GM23338 (cell line): ENCODE measurements around the gene CHST15. TPM values are rescaled to one million over a fixed set of nuclear protein-coding genes. Genes with fewer than 3 reads are reported as not detected.

Experiments used
- ATAC-seq: fragments of 200-7000 bp; cut with Tn5 transposase; 3 replicates; pipeline ENCODE4 v1.9.1; 2020
- DNase-seq: peaks from one replicate; pipeline ENCODE4 v3.0.0-alpha.2; 2015; ENCODE audit warnings: low spot score
- H2AFZ ChIP-seq: fragments of 200-600 bp; sonication (generic); 2 replicates; pipeline ENCODE4 v1.8.0; 2016; ENCODE audit warnings: antibody characterized with exemption, mild to moderate bottlenecking, moderate library complexity
- H3F3A ChIP-seq: fragments of 200-600 bp; sonication (generic); replicated peaks from 2 replicates; pipeline ENCODE4 v1.8.0; 2017; ENCODE audit warnings: antibody characterized with exemption, mixed run types, low read depth
- H3K27ac ChIP-seq: fragments of 200-600 bp; sonication (generic); 2 replicates; pipeline ENCODE4 v1.6.1; 2016; ENCODE audit warnings: low read depth
- H3K27me3 ChIP-seq: fragments of 200-600 bp; sonication (generic); 2 replicates; pipeline ENCODE4 v1.8.0; 2016; ENCODE audit warnings: mild to moderate bottlenecking, mixed run types, moderate library complexity; ENCODE audit not compliant: insufficient read depth
- H3K36me3 ChIP-seq: fragments of 200-600 bp; sonication (generic); 2 replicates; pipeline ENCODE4 v1.8.0; 2016; ENCODE audit warnings: mild to moderate bottlenecking; ENCODE audit not compliant: insufficient read depth
- H3K4me1 ChIP-seq: fragments of 200-600 bp; sonication (generic); 2 replicates; pipeline ENCODE4 v1.8.0; 2016; ENCODE audit warnings: mild to moderate bottlenecking, moderate library complexity; ENCODE audit not compliant: insufficient read depth
- H3K4me2 ChIP-seq: fragments of 200-600 bp; sonication (generic); 2 replicates; pipeline ENCODE4 v1.7.1; 2017; ENCODE audit warnings: mixed run types
- H3K4me3 ChIP-seq: fragments of 200-600 bp; sonication (generic); 2 replicates; pipeline ENCODE4 v1.6.1; 2016; ENCODE audit warnings: mixed run types
- H3K79me2 ChIP-seq: fragments of 200-600 bp; sonication (generic); replicated peaks from 2 replicates; pipeline ENCODE4 v1.8.0; 2017; ENCODE audit warnings: mild to moderate bottlenecking; ENCODE audit not compliant: insufficient read depth
- H3K9me2 ChIP-seq: fragments of 200-600 bp; sonication (generic); 2 replicates; pipeline ENCODE4 v1.8.0; 2017; ENCODE audit not compliant: insufficient read depth
- H4K20me1 ChIP-seq: fragments of 200-600 bp; sonication (generic); replicated peaks from 2 replicates; pipeline ENCODE4 v1.8.0; 2017; ENCODE audit warnings: mild to moderate bottlenecking; ENCODE audit not compliant: insufficient read depth
- H3K27ac Mint-ChIP-seq: 2 replicates; pipeline ENCODE4 v1.8.0; 2020; ENCODE audit warnings: inconsistent platforms, mild to moderate bottlenecking, moderate library complexity, mixed read lengths
- H3K27me3 Mint-ChIP-seq: 3 replicates; pipeline ENCODE4 v1.8.0; 2022; ENCODE audit warnings: low read depth, mild to moderate bottlenecking, moderate library complexity, mixed read lengths, inconsistent platforms; ENCODE audit not compliant: insufficient read depth, poor library complexity
- H3K36me3 Mint-ChIP-seq: 3 replicates; pipeline ENCODE4 v1.8.0; 2021; ENCODE audit warnings: low read depth, mild to moderate bottlenecking, inconsistent platforms, moderate library complexity, mixed read lengths
- H3K4me1 Mint-ChIP-seq: 3 replicates; pipeline ENCODE4 v1.8.0; 2020; ENCODE audit warnings: mild to moderate bottlenecking, inconsistent platforms, mixed read lengths
- H3K4me3 Mint-ChIP-seq: 3 replicates; pipeline ENCODE4 v1.8.0; 2021; ENCODE audit warnings: moderate library complexity, mild to moderate bottlenecking, inconsistent platforms, mixed read lengths
- H3K9me3 Mint-ChIP-seq: 3 replicates; pipeline ENCODE4 v1.8.0; 2020; ENCODE audit warnings: moderate library complexity, mild to moderate bottlenecking, inconsistent platforms, mixed read lengths
- EZH2 ChIP-seq: fragments of 200-600 bp; sonication (generic); IDR thresholded peaks from one replicate; pipeline ENCODE4 v1.8.0; 2017; ENCODE audit warnings: antibody characterized with exemption, mild to moderate bottlenecking, low read depth; ENCODE audit not compliant: unreplicated experiment
- EZH2phosphoT487 ChIP-seq: fragments of 200-600 bp; sonication (generic); IDR thresholded peaks from one replicate; pipeline ENCODE4 v1.8.1; 2018; ENCODE audit warnings: antibody characterized with exemption; ENCODE audit not compliant: unreplicated experiment
- NANOG ChIP-seq: IDR thresholded peaks from 2 replicates; pipeline ENCODE4 v1.6.1; 2016; ENCODE audit warnings: antibody characterized with exemption, borderline replicate concordance
- REST ChIP-seq: IDR thresholded peaks from one replicate; pipeline ENCODE4 v1.6.1; 2018; ENCODE audit warnings: antibody characterized with exemption; ENCODE audit not compliant: unreplicated experiment
- polyA plus RNA-seq: library from polyadenylated mRNA; unstranded; fragments of >200 nt; fragmentation: Nextera tagmentation; extraction: Ambion mirVana; gene quantifications from 2 replicates; pipeline ENCODE4 v1.2.1, GENCODE V29; 2016
- total RNA-seq: library from RNA; depleted of rRNA; stranded (reverse); fragments of >200 nt; shearing (Covaris generic); gene quantifications from 2 replicates; pipeline ENCODE4 v1.2.3, GENCODE V29; 2014
- TF ChIP-seq, protein P1 (sequence below): fragments of 250-450 bp; sonication (Bioruptor Pico); IDR thresholded peaks from 2 replicates; pipeline ENCODE4 v1.5.0; 2020; ENCODE audit warnings: mild to moderate bottlenecking, moderate library complexity

Gene CHST15
- total and polyA plus RNA-seq, 2 experiments from 2014 or later, result 2.6 to 11.2 TPM

DNA sequence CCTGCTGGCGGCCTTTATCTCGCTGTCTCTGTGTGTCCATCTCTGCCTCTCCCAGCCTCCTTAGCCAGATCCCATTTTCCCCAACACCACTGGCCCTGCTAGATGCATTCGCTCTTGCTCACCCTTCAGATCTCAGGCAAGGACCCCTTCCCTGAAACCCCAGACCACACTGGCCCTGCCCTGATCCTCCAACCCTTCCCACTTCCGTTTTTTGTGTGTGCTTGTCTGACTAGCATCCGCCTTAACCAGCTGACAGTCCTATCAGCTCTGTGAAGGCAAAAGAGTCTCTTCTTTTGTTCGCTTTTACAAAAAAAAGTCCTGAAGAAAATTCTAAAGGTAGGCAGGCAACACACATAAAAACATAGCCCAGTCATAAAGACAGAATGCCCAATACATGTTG is 28.7 kb downstream of the CHST15 start:
- no peaks in the 10 kb centered on the region for H3K27me3 ChIP-seq
- H4K20me1 ChIP-seq, result no peaks in the 10 kb centered on the region
- no peak overlapping the region for H3K4me3 Mint-ChIP-seq
- H3K27ac Mint-ChIP-seq, result peak overlapping the region; percentile 49
- no peak overlapping the region for H3K4me3 ChIP-seq
- H3K27ac ChIP-seq, result 0 out of 2 replicates have a peak overlapping the region, but pooled peaks have one; percentile 70
- peaks cover 52% of the 10 kb centered on the region for H3K4me1 Mint-ChIP-seq
- no peaks in the 10 kb centered on the region for H3K36me3 Mint-ChIP-seq
- no peak overlapping the region for H2AFZ ChIP-seq
- peaks cover 30% of the 10 kb centered on the region for H3K4me1 ChIP-seq
- no peaks in the 10 kb centered on the region for H3K36me3 ChIP-seq
- H3K9me3 Mint-ChIP-seq, result no peaks in the 10 kb centered on the region
- H3K9me2 ChIP-seq, result no peaks in the 10 kb centered on the region
- H3K27me3 Mint-ChIP-seq, result peaks cover 12% of the 10 kb centered on the region
- H3K79me2 ChIP-seq, result no peaks in the 10 kb centered on the region
- DNase-seq, result no peak
- ATAC-seq, result no peak
- peak overlapping the region; percentile 63 for H3K4me2 ChIP-seq
- TF ChIP-seq EZH2 (no peak), NANOG (no peak), REST (no peak), EZH2phosphoT487 (no peak)
- TF ChIP-seq, protein P1, sequence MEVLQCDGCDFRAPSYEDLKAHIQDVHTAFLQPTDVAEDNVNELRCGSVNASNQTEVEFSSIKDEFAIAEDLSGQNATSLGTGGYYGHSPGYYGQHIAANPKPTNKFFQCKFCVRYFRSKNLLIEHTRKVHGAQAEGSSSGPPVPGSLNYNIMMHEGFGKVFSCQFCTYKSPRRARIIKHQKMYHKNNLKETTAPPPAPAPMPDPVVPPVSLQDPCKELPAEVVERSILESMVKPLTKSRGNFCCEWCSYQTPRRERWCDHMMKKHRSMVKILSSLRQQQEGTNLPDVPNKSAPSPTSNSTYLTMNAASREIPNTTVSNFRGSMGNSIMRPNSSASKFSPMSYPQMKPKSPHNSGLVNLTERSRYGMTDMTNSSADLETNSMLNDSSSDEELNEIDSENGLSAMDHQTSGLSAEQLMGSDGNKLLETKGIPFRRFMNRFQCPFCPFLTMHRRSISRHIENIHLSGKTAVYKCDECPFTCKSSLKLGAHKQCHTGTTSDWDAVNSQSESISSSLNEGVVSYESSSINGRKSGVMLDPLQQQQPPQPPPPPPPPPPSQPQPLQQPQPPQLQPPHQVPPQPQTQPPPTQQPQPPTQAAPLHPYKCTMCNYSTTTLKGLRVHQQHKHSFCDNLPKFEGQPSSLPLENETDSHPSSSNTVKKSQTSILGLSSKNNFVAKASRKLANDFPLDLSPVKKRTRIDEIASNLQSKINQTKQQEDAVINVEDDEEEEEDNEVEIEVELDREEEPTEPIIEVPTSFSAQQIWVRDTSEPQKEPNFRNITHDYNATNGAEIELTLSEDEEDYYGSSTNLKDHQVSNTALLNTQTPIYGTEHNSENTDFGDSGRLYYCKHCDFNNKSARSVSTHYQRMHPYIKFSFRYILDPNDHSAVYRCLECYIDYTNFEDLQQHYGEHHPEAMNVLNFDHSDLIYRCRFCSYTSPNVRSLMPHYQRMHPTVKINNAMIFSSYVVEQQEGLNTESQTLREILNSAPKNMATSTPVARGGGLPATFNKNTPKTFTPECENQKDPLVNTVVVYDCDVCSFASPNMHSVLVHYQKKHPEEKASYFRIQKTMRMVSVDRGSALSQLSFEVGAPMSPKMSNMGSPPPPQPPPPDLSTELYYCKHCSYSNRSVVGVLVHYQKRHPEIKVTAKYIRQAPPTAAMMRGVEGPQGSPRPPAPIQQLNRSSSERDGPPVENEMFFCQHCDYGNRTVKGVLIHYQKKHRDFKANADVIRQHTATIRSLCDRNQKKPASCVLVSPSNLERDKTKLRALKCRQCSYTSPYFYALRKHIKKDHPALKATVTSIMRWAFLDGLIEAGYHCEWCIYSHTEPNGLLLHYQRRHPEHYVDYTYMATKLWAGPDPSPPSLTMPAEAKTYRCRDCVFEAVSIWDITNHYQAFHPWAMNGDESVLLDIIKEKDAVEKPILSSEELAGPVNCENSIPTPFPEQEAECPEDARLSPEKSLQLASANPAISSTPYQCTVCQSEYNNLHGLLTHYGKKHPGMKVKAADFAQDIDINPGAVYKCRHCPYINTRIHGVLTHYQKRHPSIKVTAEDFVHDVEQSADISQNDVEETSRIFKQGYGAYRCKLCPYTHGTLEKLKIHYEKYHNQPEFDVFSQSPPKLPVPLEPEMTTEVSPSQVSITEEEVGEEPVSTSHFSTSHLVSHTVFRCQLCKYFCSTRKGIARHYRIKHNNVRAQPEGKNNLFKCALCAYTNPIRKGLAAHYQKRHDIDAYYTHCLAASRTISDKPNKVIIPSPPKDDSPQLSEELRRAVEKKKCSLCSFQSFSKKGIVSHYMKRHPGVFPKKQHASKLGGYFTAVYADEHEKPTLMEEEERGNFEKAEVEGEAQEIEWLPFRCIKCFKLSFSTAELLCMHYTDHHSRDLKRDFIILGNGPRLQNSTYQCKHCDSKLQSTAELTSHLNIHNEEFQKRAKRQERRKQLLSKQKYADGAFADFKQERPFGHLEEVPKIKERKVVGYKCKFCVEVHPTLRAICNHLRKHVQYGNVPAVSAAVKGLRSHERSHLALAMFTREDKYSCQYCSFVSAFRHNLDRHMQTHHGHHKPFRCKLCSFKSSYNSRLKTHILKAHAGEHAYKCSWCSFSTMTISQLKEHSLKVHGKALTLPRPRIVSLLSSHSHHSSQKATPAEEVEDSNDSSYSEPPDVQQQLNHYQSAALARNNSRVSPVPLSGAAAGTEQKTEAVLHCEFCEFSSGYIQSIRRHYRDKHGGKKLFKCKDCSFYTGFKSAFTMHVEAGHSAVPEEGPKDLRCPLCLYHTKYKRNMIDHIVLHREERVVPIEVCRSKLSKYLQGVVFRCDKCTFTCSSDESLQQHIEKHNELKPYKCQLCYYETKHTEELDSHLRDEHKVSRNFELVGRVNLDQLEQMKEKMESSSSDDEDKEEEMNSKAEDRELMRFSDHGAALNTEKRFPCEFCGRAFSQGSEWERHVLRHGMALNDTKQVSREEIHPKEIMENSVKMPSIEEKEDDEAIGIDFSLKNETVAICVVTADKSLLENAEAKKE (CRISPR knock-in tag), result no peak
- H3F3A ChIP-seq, result peaks cover 5% of the 10 kb centered on the region
